ENCODE results near the gene HAPSTR1.

Gene HAPSTR1

GRCh38 chr16:9107025-9107970 lies 15.9 kb downstream of the HAPSTR1 start:
- no peak for TF ChIP-seq CTCF (IDR thresholded peaks at IDR 0.05; ENCODE audit: low read depth, low read length)
- no peak overlapping the region for H3K4me3 ChIP-seq (ENCODE audit: low read depth, low read length)

- no peak overlapping the region for H3K4me3 ChIP-seq (ENCODE audit: low read depth, low read length)
- no peak for TF ChIP-seq CTCF (IDR thresholded peaks at IDR 0.05; ENCODE audit: low read depth, low read length)
Measured at GRCh38 chr16:9109255-9109654, 17.8 kb downstream of the HAPSTR1 start.

- TF ChIP-seq CTCF (IDR thresholded peaks at IDR 0.05; ENCODE audit: low read depth, low read length), result no peak
Measured at GRCh38 chr16:9112166-9112843, 20.9 kb downstream of the HAPSTR1 start.

GRCh38 chr16:9112844-9113186 lies 21.4 kb downstream of the HAPSTR1 start:
- TF ChIP-seq CTCF (IDR thresholded peaks at IDR 0.05; ENCODE audit: low read depth, low read length), result no peak

More at GRCh38 chr16:9112166-9112843, 20.9 kb downstream of the HAPSTR1 start:
- H3K4me3 ChIP-seq (ENCODE audit: low read depth, low read length), result no peak overlapping the region

GRCh38 chr16:9113707-9114106 lies 22.3 kb downstream of the HAPSTR1 start:
- TF ChIP-seq CTCF (IDR thresholded peaks at IDR 0.05; ENCODE audit: low read depth, low read length), result no peak
- no peak overlapping the region for H3K4me3 ChIP-seq (ENCODE audit: low read depth, low read length)

More at GRCh38 chr16:9112844-9113186, 21.4 kb downstream of the HAPSTR1 start:
- no peak overlapping the region for H3K4me3 ChIP-seq (ENCODE audit: low read depth, low read length)

- TF ChIP-seq CTCF (IDR thresholded peaks at IDR 0.05; ENCODE audit: low read depth, low read length), result no peak
- H3K4me3 ChIP-seq (ENCODE audit: low read depth, low read length), result no peak overlapping the region
Measured at GRCh38 chr16:9114112-9114511, 22.7 kb downstream of the HAPSTR1 start.

- no peak for TF ChIP-seq CTCF (IDR thresholded peaks at IDR 0.05; ENCODE audit: low read depth, low read length)
- no peak overlapping the region for H3K4me3 ChIP-seq (ENCODE audit: low read depth, low read length)
Measured at GRCh38 chr16:9114842-9115241, 23.4 kb downstream of the HAPSTR1 start.

Measured in WI38 (cell line).